Type B pancreatic cell (in vitro differentiated cells): ENCODE results near the gene RHOG. TPM values are rescaled to one million over a fixed set of nuclear protein-coding genes. Genes with fewer than 3 reads are reported as not detected.
A peak's percentile ranks its signal among the peaks of the same experiment; 100 is the strongest.
"Not testable (repeated sequence)": the region's sequence is repeated elsewhere in the genome, so short reads cannot be mapped to it uniquely, and the experiment has no call there.

Source experiments
- DNase-seq: peaks from one replicate; pipeline ENCODE4 v3.0.0; 2021; ENCODE audit warnings: mixed read lengths; ENCODE audit not compliant: unreplicated experiment; ENCODE audit errors: extremely low spot score
- H3K27ac Mint-ChIP-seq: 2 replicates; pipeline ENCODE4 v1.8.0; 2021; ENCODE audit warnings: mild to moderate bottlenecking, mixed read lengths
- H3K27me3 Mint-ChIP-seq: 2 replicates; pipeline ENCODE4 v1.8.0; 2021; ENCODE audit warnings: mixed read lengths
- H3K36me3 Mint-ChIP-seq: 2 replicates; pipeline ENCODE4 v1.8.0; 2021; ENCODE audit warnings: mixed read lengths
- H3K4me1 Mint-ChIP-seq: one replicate; pipeline ENCODE4 v1.8.0; 2021; ENCODE audit warnings: mixed read lengths; ENCODE audit not compliant: unreplicated experiment
- H3K4me3 Mint-ChIP-seq: 2 replicates; pipeline ENCODE4 v1.8.0; 2021; ENCODE audit warnings: mild to moderate bottlenecking, mixed read lengths
- H3K9me3 Mint-ChIP-seq: 2 replicates; pipeline ENCODE4 v1.8.0; 2021; ENCODE audit warnings: mixed read lengths
- total RNA-seq: library from RNA; stranded (reverse); gene quantifications from 2 replicates; pipeline ENCODE4 v1.2.1, GENCODE V29; 2021; ENCODE audit warnings: low replicate concordance
- TF ChIP-seq, protein P1 (sequence below): fragments of 200-600 bp; sonication (generic); conservative IDR thresholded peaks from 2 replicates; pipeline ENCODE4 v1.5.0; 2021; ENCODE audit warnings: antibody characterized with exemption, mild to moderate bottlenecking

The RHOG gene
- total RNA-seq, 1 donor from 2014 or later, result 30.8 TPM

DNA sequence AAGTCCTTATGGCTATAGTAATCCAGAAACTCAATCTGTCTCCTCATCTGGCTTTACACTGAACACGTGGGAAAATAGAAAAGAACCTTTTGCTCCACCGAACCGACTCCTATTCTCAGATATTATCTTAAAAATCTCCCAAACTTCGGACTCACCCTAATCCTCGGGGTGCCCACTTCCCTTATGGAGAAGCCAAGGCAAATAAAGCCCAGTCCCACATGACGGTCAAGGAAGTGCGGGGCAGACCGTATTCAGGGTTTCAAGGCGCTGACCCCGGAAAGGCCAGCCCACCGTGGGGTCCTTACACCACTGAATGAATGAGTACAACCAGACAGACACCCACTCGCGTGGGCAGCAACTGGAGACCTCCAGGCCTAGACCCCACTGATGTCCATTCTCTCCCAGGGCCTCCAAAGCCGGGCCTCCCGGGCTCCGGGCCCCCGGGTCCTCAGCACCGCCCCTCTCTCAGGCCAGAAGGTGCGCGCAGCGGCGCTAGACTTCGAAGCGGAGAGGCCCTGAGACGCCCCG lies 43.9 kb downstream of the RHOG start:
- TF ChIP-seq, protein P1, sequence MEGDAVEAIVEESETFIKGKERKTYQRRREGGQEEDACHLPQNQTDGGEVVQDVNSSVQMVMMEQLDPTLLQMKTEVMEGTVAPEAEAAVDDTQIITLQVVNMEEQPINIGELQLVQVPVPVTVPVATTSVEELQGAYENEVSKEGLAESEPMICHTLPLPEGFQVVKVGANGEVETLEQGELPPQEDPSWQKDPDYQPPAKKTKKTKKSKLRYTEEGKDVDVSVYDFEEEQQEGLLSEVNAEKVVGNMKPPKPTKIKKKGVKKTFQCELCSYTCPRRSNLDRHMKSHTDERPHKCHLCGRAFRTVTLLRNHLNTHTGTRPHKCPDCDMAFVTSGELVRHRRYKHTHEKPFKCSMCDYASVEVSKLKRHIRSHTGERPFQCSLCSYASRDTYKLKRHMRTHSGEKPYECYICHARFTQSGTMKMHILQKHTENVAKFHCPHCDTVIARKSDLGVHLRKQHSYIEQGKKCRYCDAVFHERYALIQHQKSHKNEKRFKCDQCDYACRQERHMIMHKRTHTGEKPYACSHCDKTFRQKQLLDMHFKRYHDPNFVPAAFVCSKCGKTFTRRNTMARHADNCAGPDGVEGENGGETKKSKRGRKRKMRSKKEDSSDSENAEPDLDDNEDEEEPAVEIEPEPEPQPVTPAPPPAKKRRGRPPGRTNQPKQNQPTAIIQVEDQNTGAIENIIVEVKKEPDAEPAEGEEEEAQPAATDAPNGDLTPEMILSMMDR, result no peak
- Mint-ChIP-seq H3K36me3 (peaks cover 18% of the 10 kb centered on the region), H3K4me1 (peaks cover 21% of the 10 kb centered on the region), H3K4me3 (peak overlapping the region; percentile 95), H3K9me3 (no peaks in the 10 kb centered on the region), H3K27me3 (no peaks in the 10 kb centered on the region), H3K27ac (peak overlapping the region; percentile 99)
- no peak for DNase-seq

DNA sequence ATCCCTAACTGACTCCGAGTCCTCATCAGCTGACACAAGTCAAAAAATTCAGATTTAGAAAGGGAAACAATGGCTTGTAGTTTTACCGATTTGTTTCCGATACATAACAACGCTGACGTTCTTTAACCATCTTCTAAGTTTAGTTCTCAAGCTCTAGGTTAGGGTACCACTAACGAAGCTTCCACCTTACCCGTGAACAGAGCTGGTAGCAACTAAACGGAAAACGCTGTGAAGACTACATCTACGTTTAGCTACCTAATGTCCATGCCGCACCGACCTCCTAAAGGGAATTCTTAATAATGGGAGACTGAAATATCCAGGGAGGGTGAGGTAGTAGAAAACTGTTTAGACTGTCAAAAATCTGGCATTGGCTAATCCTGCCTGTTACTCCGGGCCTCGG lies 44.4 kb downstream of the RHOG start:
- Mint-ChIP-seq H3K36me3 (peaks cover 18% of the 10 kb centered on the region), H3K4me3 (peak overlapping the region; percentile 95), H3K27ac (peak overlapping the region; percentile 99), H3K27me3 (no peaks in the 10 kb centered on the region), H3K4me1 (peaks cover 21% of the 10 kb centered on the region), H3K9me3 (no peaks in the 10 kb centered on the region)
- TF ChIP-seq, protein P1, result no peak
- no peak for DNase-seq

DNA sequence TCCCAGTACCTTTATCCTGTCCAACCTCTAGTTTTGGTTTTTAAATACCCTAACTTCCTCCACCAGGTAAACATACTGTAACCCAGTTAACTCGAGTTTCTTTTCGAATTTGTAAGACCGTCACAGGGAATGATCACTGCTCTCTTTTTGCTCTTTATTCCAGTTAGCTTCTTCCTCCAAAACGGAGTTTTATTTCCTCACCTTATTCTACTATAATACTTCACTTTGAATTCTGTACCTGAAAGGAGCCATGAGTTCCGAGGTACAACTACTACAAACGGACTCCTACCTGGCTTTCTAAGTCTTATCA lies 44.8 kb downstream of the RHOG start:
- DNase-seq, result no peak
- Mint-ChIP-seq H3K9me3 (no peaks in the 10 kb centered on the region), H3K27me3 (no peaks in the 10 kb centered on the region), H3K27ac (peak overlapping the region; percentile 99), H3K36me3 (peaks cover 18% of the 10 kb centered on the region), H3K4me3 (peak overlapping the region; percentile 95), H3K4me1 (peaks cover 21% of the 10 kb centered on the region)
- TF ChIP-seq, protein P1, result no peak

DNA sequence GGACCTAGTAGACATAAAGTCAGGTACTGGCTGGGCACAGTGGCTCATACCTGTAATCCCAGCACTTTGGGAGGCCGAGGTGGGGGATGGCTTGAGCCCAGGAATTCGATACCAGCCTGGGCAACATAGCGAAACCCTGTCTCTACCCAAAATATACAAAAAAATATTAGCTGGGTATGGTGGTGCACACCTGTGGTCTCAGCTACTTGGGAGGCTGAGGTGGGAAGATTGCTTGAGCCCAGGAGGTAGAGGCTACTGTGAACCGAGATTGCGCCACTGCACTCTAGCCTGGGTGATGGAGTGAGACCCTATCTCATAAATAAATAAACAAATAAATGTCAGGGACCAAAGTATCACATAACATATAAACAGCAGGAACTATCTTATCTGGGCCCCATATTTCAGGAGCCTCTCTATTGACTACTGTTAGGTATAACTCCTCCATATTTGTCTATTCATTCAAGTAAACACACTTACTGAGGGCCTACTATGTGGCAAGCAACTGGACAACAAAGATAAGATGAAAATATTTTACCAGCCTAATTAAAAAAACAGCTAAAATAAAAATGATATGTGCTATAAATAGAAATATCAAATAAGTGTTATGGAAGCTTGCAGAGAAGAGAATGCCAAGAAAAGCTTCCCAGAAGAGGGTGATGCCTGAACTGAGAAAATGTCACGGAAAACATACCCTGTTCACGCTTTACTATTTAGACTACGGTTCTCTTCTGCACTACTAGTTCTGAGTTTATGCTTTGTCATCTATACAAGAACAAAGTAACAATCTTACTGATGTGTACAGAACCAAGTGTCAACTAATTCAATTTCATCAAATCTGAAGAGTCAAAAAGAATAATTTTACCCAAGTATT lies 45.4 kb downstream of the RHOG start:
- peak overlapping the region; percentile 99 for H3K27ac Mint-ChIP-seq
- H3K27me3 Mint-ChIP-seq, result no peaks in the 10 kb centered on the region
- peak overlapping the region; percentile 95 for H3K4me3 Mint-ChIP-seq
- TF ChIP-seq, protein P1, result no peak
- no peaks in the 10 kb centered on the region for H3K9me3 Mint-ChIP-seq
- H3K4me1 Mint-ChIP-seq, result peaks cover 21% of the 10 kb centered on the region
- DNase-seq, result no peak
- H3K36me3 Mint-ChIP-seq, result peaks cover 18% of the 10 kb centered on the region

DNA sequence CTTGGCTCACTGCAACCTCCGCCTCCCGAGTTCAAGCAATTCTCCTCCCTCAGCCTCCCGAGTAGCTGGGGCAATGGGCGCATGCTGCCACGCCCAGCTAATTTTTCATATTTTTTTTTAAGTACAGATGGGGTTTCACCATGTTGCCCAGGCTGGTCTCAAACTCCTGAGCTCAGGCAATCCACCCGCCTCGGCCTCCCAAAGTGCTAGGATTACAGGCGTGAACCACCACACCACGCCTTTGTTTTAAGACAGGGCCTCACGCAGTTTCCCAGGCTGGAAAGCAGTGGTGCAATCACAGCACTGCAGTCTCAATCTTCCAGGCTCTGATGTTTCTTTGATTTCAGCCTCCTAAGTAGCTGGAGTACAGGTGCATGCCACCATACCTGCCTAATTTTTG lies 46.4 kb downstream of the RHOG start:
- H3K4me3 Mint-ChIP-seq, H3K9me3 Mint-ChIP-seq, DNase-seq, H3K27me3 Mint-ChIP-seq: not testable (repeated sequence)
- H3K27ac Mint-ChIP-seq, result peak overlapping the region; percentile 31
- peaks cover 21% of the 10 kb centered on the region for H3K4me1 Mint-ChIP-seq
- peaks cover 18% of the 10 kb centered on the region for H3K36me3 Mint-ChIP-seq

DNA sequence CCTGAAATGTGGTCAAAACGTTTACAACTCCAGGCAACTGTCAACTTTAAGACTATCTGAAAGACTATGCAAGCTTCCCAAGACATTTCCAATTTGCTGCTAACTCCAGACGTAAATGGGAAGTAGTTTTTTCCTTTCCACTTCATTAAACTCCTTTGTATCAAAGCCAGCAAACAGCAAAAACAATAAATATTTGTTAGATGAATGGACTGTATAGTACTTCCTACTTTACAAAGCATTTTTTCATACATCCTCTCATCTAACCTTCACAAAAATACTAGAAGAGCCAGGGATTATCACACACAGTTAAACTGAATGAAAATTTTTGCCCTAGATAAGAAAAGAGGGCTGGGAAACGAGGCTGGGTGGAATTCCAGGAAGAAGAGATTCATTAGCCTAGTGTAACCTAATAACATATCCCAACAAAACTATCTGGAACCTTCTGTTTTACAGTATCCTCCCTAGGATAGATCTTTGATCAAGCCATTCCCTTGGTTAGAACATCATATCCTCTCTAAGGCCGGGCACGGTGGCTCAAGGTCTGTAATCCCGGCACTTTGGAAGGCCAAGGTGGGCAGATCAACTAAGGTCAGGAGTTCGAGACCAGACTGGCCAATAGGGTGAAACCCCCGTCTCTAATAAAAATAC lies 53.9 kb downstream of the RHOG start:
- Mint-ChIP-seq H3K4me3 (no peak overlapping the region), H3K27me3 (no peaks in the 10 kb centered on the region), H3K27ac (no peak overlapping the region), H3K4me1 (peaks cover 6% of the 10 kb centered on the region), H3K36me3 (peaks cover 15% of the 10 kb centered on the region), H3K9me3 (no peaks in the 10 kb centered on the region)
- no peak for DNase-seq
- TF ChIP-seq, protein P1, result no peak
